DOHH2 (cell line): ENCODE data around the gene TMEM98.

Source experiments
- H3F3A ChIP-seq: fragments of 200-600 bp; sonication (generic), shearing (Covaris generic); 2 replicates; pipeline ENCODE4 v1.6.0; 2016; ENCODE audit warnings: antibody characterized with exemption, mild to moderate bottlenecking; ENCODE audit not compliant: control insufficient read depth, insufficient read depth
- H3K27ac ChIP-seq: fragments of 200-600 bp; sonication (generic); 2 replicates; pipeline ENCODE4 v1.5.1; 2014; ENCODE audit warnings: low read depth, mild to moderate bottlenecking, low read length, moderate library complexity
- H3K27me3 ChIP-seq: fragments of 200-600 bp; sonication (generic); 2 replicates; pipeline ENCODE4 v1.6.1; 2014; ENCODE audit warnings: mild to moderate bottlenecking, low read length, mixed read lengths; ENCODE audit not compliant: control insufficient read depth
- H3K36me3 ChIP-seq: fragments of 200-600 bp; sonication (generic); 2 replicates; pipeline ENCODE4 v1.6.1; 2014; ENCODE audit warnings: mild to moderate bottlenecking, low read length, moderate library complexity, mixed read lengths; ENCODE audit not compliant: control insufficient read depth
- H3K4me1 ChIP-seq: fragments of 200-600 bp; sonication (generic); 2 replicates; pipeline ENCODE4 v1.6.1; 2014; ENCODE audit warnings: mild to moderate bottlenecking, low read length, mixed read lengths; ENCODE audit not compliant: control insufficient read depth
- H3K4me2 ChIP-seq: fragments of 200-600 bp; sonication (generic); 2 replicates; pipeline ENCODE4 v1.6.0; 2014; ENCODE audit warnings: mild to moderate bottlenecking, low read length, moderate library complexity
- H3K4me3 ChIP-seq: fragments of 200-600 bp; sonication (generic); 2 replicates; pipeline ENCODE4 v1.5.1; 2014; ENCODE audit warnings: mild to moderate bottlenecking, low read length, mixed read lengths
- H3K79me2 ChIP-seq: fragments of 200-600 bp; sonication (generic); 2 replicates; pipeline ENCODE4 v1.6.1; 2014; ENCODE audit warnings: mild to moderate bottlenecking, low read length, mixed read lengths; ENCODE audit not compliant: control insufficient read depth
- H3K9me2 ChIP-seq: fragments of 200-600 bp; sonication (generic); replicated peaks from 2 replicates; pipeline ENCODE4 v1.6.1; 2014; ENCODE audit warnings: mild to moderate bottlenecking, low read length, mixed read lengths; ENCODE audit not compliant: control insufficient read depth
- H3K9me3 ChIP-seq: fragments of 200-600 bp; sonication (generic); 2 replicates; pipeline ENCODE4 v1.6.1; 2014; ENCODE audit warnings: antibody characterized with exemption, low read length, mixed read lengths; ENCODE audit not compliant: control insufficient read depth, insufficient read depth
- H4K20me1 ChIP-seq: fragments of 200-600 bp; sonication (generic); 2 replicates; pipeline ENCODE4 v1.6.0; 2014; ENCODE audit warnings: low read depth, mild to moderate bottlenecking, antibody characterized with exemption, low read length, moderate library complexity; ENCODE audit not compliant: control insufficient read depth, insufficient read depth
- CTCF ChIP-seq: fragments of 200-600 bp; sonication (generic); IDR thresholded peaks from one replicate; pipeline ENCODE4 v1.5.1; 2014; ENCODE audit warnings: antibody characterized with exemption, mild to moderate bottlenecking, low read depth, low read length; ENCODE audit not compliant: poor library complexity, severe bottlenecking
- EZH2phosphoT487 ChIP-seq: fragments of 200-600 bp; sonication (generic); IDR thresholded peaks from 2 replicates; pipeline ENCODE4 v1.6.1; 2017; ENCODE audit warnings: borderline replicate concordance, mild to moderate bottlenecking, antibody characterized with exemption, low read length, moderate library complexity, mixed read lengths

TMEM98 gene

DNA sequence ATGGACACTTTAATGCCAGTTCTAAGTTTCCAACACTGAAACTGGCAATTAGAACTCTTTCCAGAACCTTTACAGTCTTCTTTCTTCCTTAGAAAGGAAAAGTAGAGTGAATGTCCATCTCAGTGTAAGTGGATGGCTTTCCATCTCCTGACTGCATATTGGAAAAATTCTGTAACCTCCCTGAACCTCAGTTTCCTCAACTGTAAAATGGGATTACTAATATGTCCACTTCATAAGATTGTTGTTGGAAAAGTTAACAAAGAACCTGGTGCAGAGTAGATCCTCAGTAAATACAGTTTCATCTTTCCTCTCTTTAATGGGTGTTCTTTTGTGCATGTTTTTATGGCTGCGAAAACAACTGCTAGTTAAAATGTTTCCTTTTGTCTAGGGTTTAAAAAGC is 2.6 kb downstream of the TMEM98 start:
- Histone ChIP-seq H3K27ac (no peak overlapping the region), H3K79me2 (no peaks in the 10 kb centered on the region), H3K9me2 (no peaks in the 10 kb centered on the region), H4K20me1 (no peaks in the 10 kb centered on the region), H3F3A (no peaks in the 10 kb centered on the region), H3K4me2 (no peak overlapping the region), H3K4me1 (no peaks in the 10 kb centered on the region), H3K36me3 (no peaks in the 10 kb centered on the region), H3K4me3 (no peak overlapping the region), H3K27me3 (peaks cover 25% of the 10 kb centered on the region), H3K9me3 (no peaks in the 10 kb centered on the region)
- TF ChIP-seq EZH2phosphoT487 (no peak), CTCF (no peak)

- Histone ChIP-seq H3K4me1 (no peaks in the 10 kb centered on the region), H3K4me2 (no peak overlapping the region), H3K27ac (no peak overlapping the region), H3K79me2 (no peaks in the 10 kb centered on the region), H3F3A (no peaks in the 10 kb centered on the region), H3K9me2 (no peaks in the 10 kb centered on the region), H4K20me1 (no peaks in the 10 kb centered on the region), H3K36me3 (no peaks in the 10 kb centered on the region), H3K4me3 (no peak overlapping the region), H3K27me3 (peaks cover 25% of the 10 kb centered on the region), H3K9me3 (no peaks in the 10 kb centered on the region)
- TF ChIP-seq CTCF, result no peak
Measured at GRCh38 chr17:32931686-32932085, 3.7 kb downstream of the TMEM98 start.

- Histone ChIP-seq H3K79me2 (no peaks in the 10 kb centered on the region), H4K20me1 (no peaks in the 10 kb centered on the region), H3K4me2 (no peak overlapping the region), H3K27me3 (peaks cover 10% of the 10 kb centered on the region), H3K36me3 (no peaks in the 10 kb centered on the region), H3K27ac (no peak overlapping the region), H3K4me3 (no peak overlapping the region), H3K4me1 (no peaks in the 10 kb centered on the region), H3F3A (no peaks in the 10 kb centered on the region), H3K9me2 (no peaks in the 10 kb centered on the region), H3K9me3 (no peaks in the 10 kb centered on the region)
- TF ChIP-seq EZH2phosphoT487 (no peak), CTCF (no peak)
Measured at GRCh38 chr17:32933881-32934280, 5.9 kb downstream of the TMEM98 start.

GRCh38 chr17:32935726-32936125 is 7.8 kb downstream of the TMEM98 start:
- Histone ChIP-seq H3K4me3 (no peak overlapping the region), H3F3A (no peaks in the 10 kb centered on the region), H3K9me3 (no peaks in the 10 kb centered on the region), H3K27ac (no peak overlapping the region), H3K79me2 (no peaks in the 10 kb centered on the region), H3K27me3 (no peaks in the 10 kb centered on the region), H3K4me2 (no peak overlapping the region), H3K4me1 (no peaks in the 10 kb centered on the region), H4K20me1 (no peaks in the 10 kb centered on the region), H3K36me3 (no peaks in the 10 kb centered on the region), H3K9me2 (no peaks in the 10 kb centered on the region)
- TF ChIP-seq CTCF, result no peak
- TF ChIP-seq EZH2phosphoT487, result no peak
